B cell (primary cell): ENCODE data around the gene ATAD3C. TPM values are rescaled to one million over a fixed set of nuclear protein-coding genes. Genes with fewer than 3 reads are reported as not detected.

Experiments
- ATAC-seq: fragments of 200-7000 bp; cut with Tn5 transposase; one replicate; pipeline ENCODE4 v1.10.0; 2021; ENCODE audit warnings: low read depth, mild to moderate bottlenecking, moderate number of reproducible peaks, moderate library complexity
- CTCF ChIA-PET: fragments of 350-600 bp; sonication (Branson Sonifier 250); formaldehyde crosslinking; loops from one replicate; lab custom pipeline; 2021; ENCODE audit warnings: antibody characterized with exemption, inconsistent platforms; lab: Charles Lee
- POLR2A ChIA-PET: fragments of 350-600 bp; sonication (Branson Sonifier 250); formaldehyde crosslinking; loops from one replicate; lab custom pipeline; 2021; ENCODE audit warnings: antibody characterized with exemption; lab: Charles Lee
- DNase-seq: peaks from one replicate; pipeline ENCODE4 v3.0.0; 2013
- H2AFZ ChIP-seq: 2 replicates; pipeline ENCODE4 v1.6.1; 2012; ENCODE audit warnings: mild to moderate bottlenecking, low read depth, low read length; ENCODE audit not compliant: insufficient read depth, poor library complexity, severe bottlenecking
- H3K27ac ChIP-seq, 2 donors: 1 replicate in 1 of 2; 2 replicates in 1 of 2; pipeline ENCODE4 v1.5.1; 2012 to 2013; ENCODE audit warnings: low read length in 2 of 2, mild to moderate bottlenecking in 2 of 2, moderate library complexity in 1 of 2
- H3K27me3 ChIP-seq, 4 experiments: fragments of 200-600 bp in 1 of 4; sonication (generic) in 1 of 4; replicated peaks in 1 of 4; 1 replicate in 2 of 4; 2 replicates in 2 of 4; pipeline versions ENCODE4 v1.6.1 to v1.7.0; 2013 to 2016; ENCODE audit warnings: low read length in 3 of 4, mild to moderate bottlenecking in 2 of 4, mixed read lengths in 1 of 4, moderate library complexity in 1 of 4; ENCODE audit not compliant: insufficient read depth in 4 of 4, control insufficient read depth in 3 of 4; ENCODE audit errors: control extremely low read depth in 1 of 4
- H3K36me3 ChIP-seq, 2 experiments: replicated peaks in 1 of 2; 1 replicate in 1 of 2; 2 replicates in 1 of 2; pipeline versions ENCODE4 v1.6.1 to v1.7.1; 2013; ENCODE audit warnings: low read length in 1 of 2; ENCODE audit not compliant: insufficient read depth in 2 of 2, control insufficient read depth in 1 of 2; ENCODE audit errors: control extremely low read depth in 1 of 2, extremely low read depth in 1 of 2
- H3K4me1 ChIP-seq, 2 donors: fragments of 200-600 bp in 1 of 2; sonication (generic) in 1 of 2; 1 replicate in 1 of 2; 2 replicates in 1 of 2; pipeline versions ENCODE4 v1.5.1 to v1.6.1; 2013 to 2017; ENCODE audit warnings: low read length in 2 of 2; ENCODE audit not compliant: control insufficient read depth in 2 of 2, insufficient read depth in 2 of 2
- H3K4me2 ChIP-seq: replicated peaks from 2 replicates; pipeline ENCODE3; 2012; ENCODE audit warnings: mild to moderate bottlenecking, low read depth, low read length; ENCODE audit not compliant: poor library complexity, severe bottlenecking
- H3K4me3 ChIP-seq, 5 experiments: fragments of 200-600 bp in 1 of 5; sonication (generic) in 1 of 5; 1 replicate in 3 of 5; 2 replicates in 2 of 5; pipeline versions ENCODE4 v1.5.1 to v1.7.0; 2011 to 2016; ENCODE audit warnings: low read length in 4 of 5, mild to moderate bottlenecking in 4 of 5, low read depth in 2 of 5, control low read depth in 1 of 5, moderate library complexity in 1 of 5; ENCODE audit not compliant: insufficient read depth in 1 of 5; ENCODE audit errors: control extremely low read depth in 1 of 5, extremely low read depth in 1 of 5
- H3K79me2 ChIP-seq: fragments of 200-600 bp; sonication (generic); one replicate; pipeline ENCODE4 v1.6.0; 2016; ENCODE audit warnings: low read length; ENCODE audit not compliant: control insufficient read depth, insufficient read depth
- H3K9ac ChIP-seq: fragments of 200-600 bp; sonication (generic); 2 replicates; pipeline ENCODE4 v1.6.1; 2017; ENCODE audit warnings: mild to moderate bottlenecking, low read length, moderate library complexity
- H3K9me3 ChIP-seq, 3 donors: one replicate each; pipeline versions ENCODE4 v1.6.1 to v1.7.1; 2013; ENCODE audit warnings: low read length in 2 of 3; ENCODE audit not compliant: control insufficient read depth in 2 of 3, insufficient read depth in 1 of 3; ENCODE audit errors: control extremely low read depth in 1 of 3
- H4K20me1 ChIP-seq: 2 replicates; pipeline ENCODE4 v1.6.0; 2012; ENCODE audit warnings: mild to moderate bottlenecking, low read length; ENCODE audit not compliant: insufficient read depth, control insufficient read depth, poor library complexity, severe bottlenecking
- H3K27ac Mint-ChIP-seq: one replicate; pipeline ENCODE4 v1.8.0; 2021; ENCODE audit warnings: mixed read lengths
- H3K27me3 Mint-ChIP-seq: one replicate; pipeline ENCODE4 v1.8.0; 2021; ENCODE audit warnings: mixed read lengths
- H3K4me1 Mint-ChIP-seq: one replicate; pipeline ENCODE4 v1.8.0; 2021; ENCODE audit warnings: mixed read lengths
- H3K4me3 Mint-ChIP-seq: one replicate; pipeline ENCODE4 v1.8.0; 2021; ENCODE audit warnings: mixed read lengths
- H3K9me3 Mint-ChIP-seq: one replicate; pipeline ENCODE4 v1.8.0; 2022; ENCODE audit warnings: mixed read lengths; ENCODE audit not compliant: insufficient read depth
- EZH2 ChIP-seq: IDR thresholded peaks from 2 replicates; pipeline ENCODE4 v1.6.1; 2012; ENCODE audit warnings: borderline replicate concordance, low read depth, mild to moderate bottlenecking, moderate library complexity, low read length; ENCODE audit not compliant: insufficient read depth, poor library complexity, severe bottlenecking
- WGBS: methylation state at CpG from one replicate; pipeline ENCODE4 v1.1.5; 2013; ENCODE audit warnings: missing lambda C conversion rate; ENCODE audit not compliant: insufficient coverage; 5-methylcytosine and 5-hydroxymethylcytosine counted together
- intact Hi-C: fragments of 100-400 bp; cut with micrococcal nuclease; formaldehyde crosslinking; loops from one replicate; pipeline ENCODE4 v1.10.0; 2022
- polyA plus RNA-seq: library from polyadenylated mRNA; depleted of rRNA; stranded (reverse); fragments of >200 nt; gene quantifications from 2 replicates; pipeline ENCODE4 v1.2.3, GENCODE V29; 2012
- total RNA-seq, 2 donors: library from RNA; stranded (reverse); fragments of 120-200 nt in 1 of 2; gene quantifications; 1 replicate in 1 of 2; 2 replicates in 1 of 2; pipeline versions ENCODE4 v1.2.3 to v1.2.4, GENCODE V29; 2013 to 2022
- TF ChIP-seq, protein P1 (sequence below): fragments of 200-600 bp; IDR thresholded peaks from one replicate; pipeline ENCODE4 v1.8.0; 2022; ENCODE audit warnings: antibody characterized with exemption, mild to moderate bottlenecking

Gene ATAD3C
- total and polyA plus RNA-seq, 2 donors (not counting 1 experiment from before 2014, with no cell fraction given) = 0.20 to 1.1 TPM

DNA sequence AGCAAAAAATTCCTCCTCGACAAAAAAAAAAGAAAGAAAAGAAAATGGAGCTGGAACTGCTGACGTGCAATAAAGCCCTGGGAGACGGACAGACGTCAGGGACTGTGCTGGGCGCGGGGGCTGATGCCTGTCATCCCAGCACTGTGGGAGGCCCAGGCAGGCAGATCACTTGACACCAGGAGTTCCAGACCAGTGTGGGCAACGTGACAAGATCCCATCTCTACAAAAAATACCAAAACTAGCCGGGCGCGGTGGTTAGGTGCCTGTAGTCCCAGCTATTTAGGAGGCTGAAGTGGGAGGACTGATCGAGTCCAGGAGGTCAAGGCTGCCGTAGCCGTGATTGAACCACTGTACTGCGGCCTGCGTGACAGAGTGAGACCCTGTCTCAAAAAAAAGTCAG is 24.8 kb upstream of the ATAD3C start:
- Histone ChIP-seq H3K4me2 (no peak overlapping the region), H3K27ac (no peak overlapping the region), H3K27me3 (peaks cover 0 to 39% (median 8%) of the 10 kb centered on the region in 4 experiments), H3K79me2 (no peaks in the 10 kb centered on the region), H3K9ac (no peak overlapping the region), H3K4me3 (no peak overlapping the region), H3K9me3 (peaks cover 0 to 8% (median 0%) of the 10 kb centered on the region in 3 donors), H3K36me3 (no peaks in the 10 kb centered on the region), H4K20me1 (no peaks in the 10 kb centered on the region), H2AFZ (no peak overlapping the region), H3K4me1 (peaks cover 0 to 3% of the 10 kb centered on the region in 2 donors)
- intact Hi-C loops = no loop called here
- POLR2A ChIA-PET = interaction anchor here (1.4 kb wide), 1 partner anchor 14 kb away, joined by 3 read pairs; no protein-coding TSS in a partner anchor
- WGBS = 97% methylated on average over 14 of the region's 15 CpGs
- H3K9me3 Mint-ChIP-seq = no peaks in the 10 kb centered on the region
- DNase-seq (no peak), ATAC-seq (no peak)
- no peak overlapping the region for H3K27ac Mint-ChIP-seq
- TF ChIP-seq, protein P1, sequence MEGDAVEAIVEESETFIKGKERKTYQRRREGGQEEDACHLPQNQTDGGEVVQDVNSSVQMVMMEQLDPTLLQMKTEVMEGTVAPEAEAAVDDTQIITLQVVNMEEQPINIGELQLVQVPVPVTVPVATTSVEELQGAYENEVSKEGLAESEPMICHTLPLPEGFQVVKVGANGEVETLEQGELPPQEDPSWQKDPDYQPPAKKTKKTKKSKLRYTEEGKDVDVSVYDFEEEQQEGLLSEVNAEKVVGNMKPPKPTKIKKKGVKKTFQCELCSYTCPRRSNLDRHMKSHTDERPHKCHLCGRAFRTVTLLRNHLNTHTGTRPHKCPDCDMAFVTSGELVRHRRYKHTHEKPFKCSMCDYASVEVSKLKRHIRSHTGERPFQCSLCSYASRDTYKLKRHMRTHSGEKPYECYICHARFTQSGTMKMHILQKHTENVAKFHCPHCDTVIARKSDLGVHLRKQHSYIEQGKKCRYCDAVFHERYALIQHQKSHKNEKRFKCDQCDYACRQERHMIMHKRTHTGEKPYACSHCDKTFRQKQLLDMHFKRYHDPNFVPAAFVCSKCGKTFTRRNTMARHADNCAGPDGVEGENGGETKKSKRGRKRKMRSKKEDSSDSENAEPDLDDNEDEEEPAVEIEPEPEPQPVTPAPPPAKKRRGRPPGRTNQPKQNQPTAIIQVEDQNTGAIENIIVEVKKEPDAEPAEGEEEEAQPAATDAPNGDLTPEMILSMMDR = no peak
- TF ChIP-seq EZH2 = no peak
- peaks cover 3% of the 10 kb centered on the region for H3K4me1 Mint-ChIP-seq
- CTCF ChIA-PET = interaction anchor here (0.6 kb wide), 1 partner anchor 317 kb away, joined by 3 read pairs; no protein-coding TSS in a partner anchor
- no peak overlapping the region for H3K4me3 Mint-ChIP-seq
- H3K27me3 Mint-ChIP-seq = peaks cover 34% of the 10 kb centered on the region

DNA sequence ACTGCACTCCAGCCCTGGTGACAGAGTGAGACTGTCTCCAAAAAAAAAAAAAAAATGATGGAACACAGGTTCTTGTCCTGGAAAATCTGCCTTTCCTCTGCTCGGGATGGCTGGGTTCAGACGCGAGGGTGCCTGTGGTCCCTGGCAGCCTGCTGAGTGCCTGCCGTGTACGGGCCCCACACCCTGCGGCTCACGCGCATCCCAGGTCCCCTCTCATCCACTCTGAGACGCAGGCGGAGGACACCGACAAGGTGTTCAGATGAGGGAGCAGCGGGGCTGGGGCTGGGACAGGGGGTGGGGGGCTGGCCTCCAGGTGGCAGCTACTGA is 24.1 kb upstream of the ATAD3C start:
- no peak for ATAC-seq

More for the DNA sequence above, 24.1 kb upstream of the ATAD3C start:
- H3K9ac ChIP-seq = no peak overlapping the region
- ChIA-PET CTCF (interaction anchor here (0.6 kb wide), 1 partner anchor 317 kb away, joined by 3 read pairs; no protein-coding TSS in a partner anchor), POLR2A (interaction anchor here (0.7 to 1.4 kb wide), 2 partner anchors 13 to 73 kb away, joined by 3 read pairs; no protein-coding TSS in a partner anchor)
- DNase-seq = no peak
- H3K9me3 ChIP-seq = peaks cover 0 to 8% (median 0%) of the 10 kb centered on the region in 3 donors
- H2AFZ ChIP-seq = no peak overlapping the region
- H3K4me3 ChIP-seq = no peak overlapping the region
- peaks cover 3% of the 10 kb centered on the region for H3K4me1 Mint-ChIP-seq
- no peak overlapping the region for H3K4me2 ChIP-seq
- no peaks in the 10 kb centered on the region for H3K79me2 ChIP-seq
- 84% methylated on average over 5 of the region's 12 CpGs for WGBS
- peaks cover 0 to 42% (median 8%) of the 10 kb centered on the region in 4 experiments for H3K27me3 ChIP-seq
- no peaks in the 10 kb centered on the region for H3K9me3 Mint-ChIP-seq
- H3K27me3 Mint-ChIP-seq = peaks cover 38% of the 10 kb centered on the region
- no peak overlapping the region for H3K27ac Mint-ChIP-seq
- intact Hi-C loops = no loop called here
- peaks cover 0 to 3% of the 10 kb centered on the region in 2 donors for H3K4me1 ChIP-seq
- H4K20me1 ChIP-seq = no peaks in the 10 kb centered on the region
- H3K36me3 ChIP-seq = no peaks in the 10 kb centered on the region
- H3K27ac ChIP-seq = no peak overlapping the region
- H3K4me3 Mint-ChIP-seq = no peak overlapping the region
- TF ChIP-seq, protein P1 = no peak
- TF ChIP-seq EZH2 = no peak
